G401 (cell line): ENCODE measurements around the gene SPPL3. TPM values are rescaled to one million over a fixed set of nuclear protein-coding genes. Genes with fewer than 3 reads are reported as not detected.
A peak's percentile ranks its signal among the peaks of the same experiment; 100 is the strongest.

Experiments
- DNase-seq: peaks from one replicate; pipeline ENCODE4 v3.0.0-alpha.2; 2015; ENCODE audit warnings: low spot score
- in situ Hi-C: cut with HindIII; loops from 2 replicates; pipeline ENCODE4 v1.10.0; 2016; ENCODE audit warnings: low sequenced_read_pairs, mixed read lengths
- total RNA-seq: library from RNA; depleted of rRNA; stranded (reverse); fragments of >200 nt; shearing (Covaris generic); gene quantifications from 2 replicates; pipeline ENCODE4 v1.2.3, GENCODE V29; 2014

Gene SPPL3
- total RNA-seq, 1 experiment from 2014 or later: 12.2 TPM

- in situ Hi-C loops: no loop called here
- no peak for DNase-seq
Measured at GRCh38 chr12:120831648-120832267, 72.4 kb downstream of the SPPL3 start.

DNA sequence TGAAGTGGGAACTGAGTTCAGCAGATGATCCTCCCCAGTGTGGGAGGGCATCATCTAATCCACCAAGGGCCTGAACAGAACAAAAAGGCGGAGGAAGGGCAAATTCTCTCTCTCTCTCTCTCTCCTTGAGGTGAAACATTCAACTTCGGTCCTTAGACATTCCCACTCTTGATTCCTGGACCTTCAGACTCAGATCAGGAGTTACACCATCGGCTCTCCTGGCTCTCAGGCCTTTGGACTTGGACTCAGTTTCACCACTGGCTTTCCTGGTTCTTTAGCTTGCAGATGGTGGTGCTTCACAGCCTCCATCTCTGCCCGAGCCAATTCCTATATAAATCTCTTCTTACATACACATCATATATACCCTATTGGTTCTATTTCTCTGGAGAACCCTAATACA, 73.2 kb downstream of the SPPL3 start:
- no peak for DNase-seq
- in situ Hi-C loops: no loop called here

GRCh38 chr12:120830052-120830940, 73.9 kb downstream of the SPPL3 start:
- DNase-seq: no peak
- in situ Hi-C loops: no loop called here

DNA sequence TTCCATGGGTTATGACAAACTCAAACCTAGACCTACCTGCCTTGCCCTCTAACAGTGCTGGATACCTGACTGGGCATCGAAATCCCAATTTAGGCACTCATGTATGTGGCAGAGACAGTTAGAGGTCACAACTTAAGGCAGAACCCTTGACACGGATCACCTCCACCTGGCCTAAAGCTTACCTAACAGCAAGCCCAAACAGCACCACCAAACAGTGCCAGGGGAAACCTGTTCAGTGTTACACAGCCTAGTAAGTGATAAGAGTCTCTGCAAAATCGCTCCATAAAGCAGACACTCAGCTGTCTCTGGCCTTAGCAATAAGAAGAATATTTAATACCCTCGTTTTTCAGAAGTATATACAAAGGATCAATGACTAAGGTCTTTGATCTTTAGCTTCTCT, 77.8 kb downstream of the SPPL3 start:
- no peak for DNase-seq
- in situ Hi-C loops: no loop called here

GRCh38 chr12:120825337-120825736, 78.8 kb downstream of the SPPL3 start:
- in situ Hi-C loops: no loop called here
- DNase-seq: no peak

GRCh38 chr12:120822832-120823503, 81.2 kb downstream of the SPPL3 start:
- DNase-seq: peak; percentile 32
- in situ Hi-C loops: no loop called here

GRCh38 chr12:120821878-120822277, 82.3 kb downstream of the SPPL3 start:
- DNase-seq: no peak
- in situ Hi-C loops: no loop called here

DNA sequence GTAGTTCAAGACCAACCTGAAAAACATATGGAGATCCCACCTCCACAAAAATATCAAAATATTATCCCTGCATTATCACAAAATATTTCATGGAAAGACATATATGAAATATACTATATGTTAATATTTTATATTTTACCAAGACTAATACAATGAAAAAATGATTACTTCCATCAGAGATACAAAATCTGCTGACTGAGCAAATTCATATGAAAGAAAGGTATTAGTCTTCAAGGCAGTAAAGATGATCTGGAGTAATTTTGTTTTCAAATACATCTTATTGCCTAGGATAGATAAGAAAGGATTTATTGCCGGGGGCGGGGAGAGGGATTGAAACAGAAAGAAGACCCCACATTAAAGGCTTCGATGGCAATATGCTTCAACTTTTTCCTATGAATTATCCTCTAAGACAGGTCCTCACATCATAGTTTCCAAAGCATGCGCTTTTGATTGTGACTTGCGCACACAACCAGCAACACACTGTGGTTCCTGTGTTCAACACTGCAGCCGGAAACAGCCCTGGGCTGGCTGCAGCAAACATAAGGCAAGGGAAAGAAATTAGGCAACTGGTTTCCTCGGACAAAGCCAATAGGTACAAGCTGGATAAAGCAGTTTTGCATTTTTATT, 83.2 kb downstream of the SPPL3 start:
- in situ Hi-C loops: no loop called here
- DNase-seq: no peak

DNA sequence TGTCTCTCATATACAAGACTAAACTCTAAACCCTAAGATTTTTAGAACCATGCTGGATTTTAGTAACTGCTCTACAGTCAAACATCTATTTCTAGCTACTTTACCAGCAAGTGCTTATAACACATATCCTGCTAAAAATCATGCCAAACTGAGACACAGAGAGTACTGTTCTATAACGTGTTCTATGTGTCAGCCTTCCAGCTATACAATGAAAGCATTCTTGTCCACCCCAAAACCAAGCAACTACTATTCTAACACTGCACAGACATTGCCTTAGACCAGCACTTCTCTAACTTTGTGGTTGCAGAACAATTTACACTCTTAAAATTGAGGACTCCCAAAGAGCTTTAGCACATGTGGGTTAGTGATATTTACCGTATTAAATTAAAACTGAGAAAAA, 85.7 kb downstream of the SPPL3 start:
- DNase-seq: no peak
- in situ Hi-C loops: no loop called here

- DNase-seq: no peak
- in situ Hi-C loops: no loop called here
Measured at GRCh38 chr12:120817559-120818330, 86.4 kb downstream of the SPPL3 start.

DNA sequence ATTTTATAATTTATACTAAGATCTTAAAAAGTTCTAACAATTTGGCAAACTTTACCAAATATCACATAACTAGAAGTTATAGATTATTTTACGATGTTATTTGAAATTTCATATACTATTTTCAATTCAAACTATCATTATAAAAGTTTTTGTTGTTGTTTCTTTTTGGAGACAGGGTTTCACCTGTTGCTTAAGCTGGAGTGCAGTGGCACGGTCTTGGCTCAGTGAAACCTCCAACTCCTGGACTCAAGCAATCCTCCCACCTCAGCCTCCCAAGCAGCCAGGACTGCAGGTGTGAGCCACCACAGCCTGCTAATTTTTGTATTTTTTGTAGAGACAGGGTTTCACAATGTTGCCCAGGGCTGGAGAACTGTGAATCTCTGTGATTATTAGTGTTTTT, 87.8 kb downstream of the SPPL3 start:
- in situ Hi-C loops: no loop called here
- DNase-seq: no peak

DNA sequence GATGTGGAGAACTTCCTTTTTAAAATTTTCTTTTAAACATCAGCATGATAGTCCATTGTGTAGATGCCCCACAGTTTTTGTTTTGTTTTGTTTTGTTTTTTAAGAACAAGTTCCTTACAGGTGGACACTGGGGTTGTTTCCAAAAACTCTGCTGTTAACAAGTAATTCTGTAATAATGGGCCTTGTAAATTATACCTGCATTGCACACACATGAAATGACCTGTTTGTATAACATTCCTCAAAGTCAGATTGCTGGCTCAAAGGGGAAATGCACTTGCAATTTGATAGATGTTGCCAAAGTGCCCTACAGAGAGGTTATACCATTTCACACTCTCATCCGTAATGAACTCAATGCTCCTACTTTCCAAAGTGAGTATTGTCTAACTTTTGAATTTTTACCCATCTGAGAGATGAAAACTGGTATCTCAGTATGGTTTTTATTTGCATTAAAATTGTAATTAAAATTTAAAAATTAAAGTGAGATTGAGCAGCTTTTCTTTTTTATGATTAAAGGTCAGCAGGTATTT, 89.2 kb downstream of the SPPL3 start:
- DNase-seq: no peak
- in situ Hi-C loops: no loop called here

DNA sequence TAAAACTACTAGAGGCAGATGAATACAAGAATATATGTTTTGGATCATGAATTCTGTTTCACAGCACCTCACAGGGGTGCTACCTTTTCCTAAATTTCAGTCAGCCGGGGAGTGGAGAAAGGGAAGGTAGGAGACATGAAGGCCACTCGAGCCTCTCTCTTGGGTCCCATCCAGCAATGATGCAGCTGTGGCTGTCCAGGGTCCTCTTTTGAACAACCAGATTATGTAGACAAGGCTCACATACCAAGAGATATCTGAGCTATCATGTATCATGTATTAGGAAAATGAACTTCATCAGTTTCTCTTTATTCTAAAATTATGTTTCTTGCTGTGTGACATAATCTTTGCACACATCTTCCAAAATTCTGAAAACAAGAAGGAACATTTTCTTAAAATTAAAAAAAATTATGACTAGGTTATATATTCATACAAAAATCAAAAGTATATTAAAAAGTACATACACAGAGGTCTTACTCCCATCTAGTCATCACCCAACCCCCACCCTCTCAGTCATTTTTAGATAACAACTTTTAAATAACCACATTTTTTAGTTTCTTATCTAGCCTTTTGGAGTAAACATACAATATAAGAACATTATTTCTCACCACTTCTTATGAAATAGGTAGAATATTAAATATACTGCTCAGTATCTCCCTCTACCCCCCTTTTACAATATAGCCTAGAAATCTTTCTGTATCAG, 89.8 kb downstream of the SPPL3 start:
- no peak for DNase-seq
- in situ Hi-C loops: no loop called here

GRCh38 chr12:120813588-120814153, 90.5 kb downstream of the SPPL3 start:
- no peak for DNase-seq
- in situ Hi-C loops: no loop called here

GRCh38 chr12:120810021-120810420, 94.1 kb downstream of the SPPL3 start:
- no peak for DNase-seq

DNA sequence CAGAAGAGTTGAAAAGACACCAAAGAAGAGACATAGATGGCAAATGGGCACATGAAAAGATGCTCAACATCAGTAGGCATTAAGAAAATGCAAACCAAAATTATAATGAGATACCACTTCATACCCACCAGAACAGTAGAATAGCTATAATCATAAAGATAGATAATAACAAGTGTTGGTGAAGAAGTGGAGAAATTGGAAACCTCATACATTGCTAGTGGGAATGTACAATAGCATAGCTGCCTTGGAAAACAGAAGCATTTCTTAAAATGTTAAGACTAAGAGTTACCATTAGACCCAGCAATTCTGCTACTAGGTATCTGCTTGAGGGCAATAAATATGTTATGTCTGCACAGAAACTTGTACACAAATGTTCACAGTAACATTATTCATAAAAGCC, 99.7 kb downstream of the SPPL3 start:
- in situ Hi-C loops: no loop called here
- DNase-seq: no peak

More at GRCh38 chr12:120810021-120810420, 94.1 kb downstream of the SPPL3 start:
- in situ Hi-C loops: no loop called here

GRCh38 chr12:120801146-120801545, 103.0 kb downstream of the SPPL3 start:
- DNase-seq: no peak
- in situ Hi-C loops: no loop called here

GRCh38 chr12:120800665-120801064, 103.5 kb downstream of the SPPL3 start:
- no peak for DNase-seq
- in situ Hi-C loops: no loop called here
